RWPE2 (cell line): ENCODE results near the gene STRBP.
"Not testable (repeated sequence)": the region's sequence is repeated elsewhere in the genome, so short reads cannot be mapped to it uniquely, and the experiment has no call there.

Source experiments
- ATAC-seq: fragments of 200-7000 bp; cut with Tn5 transposase; 3 replicates; pipeline ENCODE4 v1.9.1; 2021; ENCODE audit warnings: low read depth
- DNase-seq: peaks from one replicate; pipeline ENCODE4 v3.0.0-alpha.2; 2020; ENCODE audit warnings: low spot score
- H3K27ac ChIP-seq: fragments of 450-650 bp; 2 replicates; pipeline ENCODE4 v1.5.1; 2017; ENCODE audit warnings: mild to moderate bottlenecking; ENCODE audit not compliant: poor library complexity, severe bottlenecking
- H3K27me3 ChIP-seq: fragments of 250-450 bp; sonication (Bioruptor Pico); 2 replicates; pipeline ENCODE4 v1.5.1; 2021; ENCODE audit warnings: mild to moderate bottlenecking, moderate library complexity; ENCODE audit not compliant: insufficient read depth, poor library complexity, severe bottlenecking
- H3K36me3 ChIP-seq: fragments of 250-450 bp; sonication (Bioruptor Pico); 2 replicates; pipeline ENCODE4 v1.5.1; 2020; ENCODE audit warnings: low read depth, mild to moderate bottlenecking, moderate library complexity
- H3K4me1 ChIP-seq: fragments of 250-450 bp; sonication (Bioruptor Pico); 2 replicates; pipeline ENCODE4 v1.5.1; 2021; ENCODE audit warnings: mild to moderate bottlenecking, moderate library complexity; ENCODE audit not compliant: insufficient read depth, poor library complexity, severe bottlenecking
- H3K4me3 ChIP-seq: fragments of 250-450 bp; sonication (Bioruptor Pico); 2 replicates; pipeline ENCODE4 v1.5.1; 2021; ENCODE audit warnings: mild to moderate bottlenecking, moderate library complexity; ENCODE audit not compliant: severe bottlenecking
- H3K9me3 ChIP-seq: fragments of 250-450 bp; sonication (Bioruptor Pico); 2 replicates; pipeline ENCODE4 v1.5.1; 2021; ENCODE audit warnings: mild to moderate bottlenecking, moderate library complexity; ENCODE audit not compliant: severe bottlenecking
- CTCF ChIP-seq: fragments of 450-650 bp; IDR thresholded peaks from one replicate; pipeline ENCODE4 v1.5.1; 2017; ENCODE audit warnings: mild to moderate bottlenecking, moderate library complexity; ENCODE audit not compliant: poor library complexity, severe bottlenecking

Gene STRBP

DNA sequence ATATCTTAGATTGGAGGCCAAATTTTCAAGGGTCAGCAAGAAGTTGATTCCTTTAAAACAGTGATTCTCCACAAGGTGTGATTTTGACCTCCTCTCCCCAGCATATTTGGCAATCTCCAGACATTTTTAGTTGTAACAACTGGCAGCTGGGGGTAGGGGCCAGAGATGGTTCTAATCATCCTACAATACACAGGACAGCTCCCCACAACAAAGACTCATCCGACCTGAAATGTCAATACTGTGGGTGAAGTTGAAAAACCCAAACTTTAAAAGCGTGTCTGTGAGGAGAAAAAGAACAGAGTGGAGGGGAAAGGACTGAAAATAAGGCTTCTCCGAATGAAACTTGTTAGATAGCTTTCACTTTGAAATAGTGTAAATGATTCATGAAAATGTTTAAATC is 10.0 kb upstream of the STRBP start:
- ATAC-seq, result no peak
- Histone ChIP-seq H3K9me3 (no peaks in the 10 kb centered on the region), H3K4me1 (no peaks in the 10 kb centered on the region), H3K36me3 (no peaks in the 10 kb centered on the region), H3K27ac (no peak overlapping the region), H3K27me3 (no peaks in the 10 kb centered on the region), H3K4me3 (no peak overlapping the region)
- no peak for DNase-seq
- TF ChIP-seq CTCF, result no peak

DNA sequence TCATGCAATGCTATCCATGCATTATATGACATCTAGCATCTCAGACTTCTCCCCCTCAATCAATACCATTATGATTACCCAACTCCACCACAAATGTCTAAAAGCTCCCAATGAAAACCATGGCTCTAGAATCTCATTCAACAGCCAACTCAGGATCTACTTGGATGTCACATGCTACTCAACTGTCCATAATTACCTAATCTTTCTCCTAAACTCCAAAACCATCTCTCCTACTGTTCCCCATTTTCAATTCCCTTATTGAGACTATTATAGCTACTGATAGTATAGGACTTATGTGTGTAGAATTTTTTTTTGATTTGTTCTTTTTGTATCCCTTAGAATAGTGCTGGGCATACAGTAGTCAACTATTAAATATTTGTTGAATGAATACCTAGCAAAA is 8.2 kb upstream of the STRBP start:
- DNase-seq (no peak), ATAC-seq (no peak)
- H3K9me3 ChIP-seq, result no peaks in the 10 kb centered on the region
- H3K27ac ChIP-seq, result no peak overlapping the region
- no peak overlapping the region for H3K4me3 ChIP-seq
- no peaks in the 10 kb centered on the region for H3K27me3 ChIP-seq
- H3K4me1 ChIP-seq, result no peaks in the 10 kb centered on the region
- H3K36me3 ChIP-seq, result no peaks in the 10 kb centered on the region
- TF ChIP-seq CTCF, result no peak

DNA sequence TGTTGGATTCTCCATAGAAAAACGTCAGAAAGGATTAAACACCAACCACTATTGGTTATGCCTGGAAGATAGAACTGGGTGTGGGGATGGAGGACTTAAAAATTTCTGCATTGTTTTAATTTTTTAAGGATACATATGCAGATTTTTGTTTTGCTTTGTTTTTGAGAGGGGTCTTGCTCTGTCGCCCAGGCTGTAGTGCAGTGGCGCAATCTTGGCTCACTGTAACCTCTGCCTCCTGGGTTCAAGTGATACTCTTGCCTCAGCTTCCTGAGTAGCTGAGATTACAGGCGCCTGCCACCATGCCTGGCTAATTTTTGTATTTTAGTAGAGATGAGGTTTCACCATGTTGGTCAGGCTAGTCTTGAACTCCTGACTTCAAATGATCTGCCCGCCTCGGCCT is 2.7 kb upstream of the STRBP start:
- H3K27me3 ChIP-seq, H3K4me3 ChIP-seq, H3K9me3 ChIP-seq, ATAC-seq, H3K27ac ChIP-seq, H3K36me3 ChIP-seq, H3K4me1 ChIP-seq, DNase-seq: not testable (repeated sequence)

DNA sequence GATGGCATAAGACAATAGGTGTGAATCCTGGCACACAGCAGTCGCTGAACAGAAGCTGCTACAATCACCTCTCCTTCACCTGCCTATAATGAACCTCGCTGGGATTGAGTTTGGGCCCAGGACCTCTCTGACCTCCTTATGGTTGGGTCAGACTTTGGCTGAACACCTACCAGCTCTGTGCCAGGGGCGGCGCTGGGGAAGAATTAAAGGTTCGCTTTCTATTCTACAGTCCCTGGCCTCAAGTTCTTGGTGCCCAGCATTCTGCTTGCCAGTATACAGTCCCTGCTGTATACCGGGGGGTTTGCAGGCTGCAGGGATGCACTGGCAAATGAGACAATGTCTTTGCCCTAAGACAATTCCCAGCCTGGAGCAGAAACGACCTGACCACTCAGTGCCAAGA is 895 bp upstream of the STRBP start:
- Histone ChIP-seq H3K27ac (no peak overlapping the region), H3K27me3 (no peaks in the 10 kb centered on the region), H3K4me3 (peak overlapping the region; percentile 98), H3K36me3 (no peaks in the 10 kb centered on the region), H3K4me1 (no peaks in the 10 kb centered on the region), H3K9me3 (no peaks in the 10 kb centered on the region)
- TF ChIP-seq CTCF, result no peak
- no peak for ATAC-seq
- DNase-seq, result no peak

GRCh38 chr9:123268199-123268464 is 254 bp downstream of the STRBP start:
- H3K4me3 ChIP-seq, result peak overlapping the region; percentile 98
- DNase-seq, result no peak
- no peaks in the 10 kb centered on the region for H3K4me1 ChIP-seq
- H3K27ac ChIP-seq, result no peak overlapping the region
- peak; percentile 3; the same call in 1 of the 3 replicates for ATAC-seq
- no peak for TF ChIP-seq CTCF
- H3K9me3 ChIP-seq, result no peaks in the 10 kb centered on the region
- H3K27me3 ChIP-seq, result no peaks in the 10 kb centered on the region
- H3K36me3 ChIP-seq, result no peaks in the 10 kb centered on the region
